GM12875 (cell line): ENCODE results near the gene FOXP1.

Source experiments
- H3K4me3 ChIP-seq: one replicate; pipeline ENCODE4 v1.5.1; 2011; ENCODE audit warnings: low read depth, low read length, control low read depth
- TF ChIP-seq, protein P1 (sequence below): IDR thresholded peaks from 2 replicates; pipeline ENCODE4 v1.5.1; 2011; ENCODE audit warnings: low read depth, mild to moderate bottlenecking, control low read depth, inconsistent platforms, low read length, moderate library complexity, borderline replicate concordance; ENCODE audit not compliant: insufficient read depth

FOXP1 gene

GRCh38 chr3:71175691-71176365 is 407.7 kb downstream of the FOXP1 start:
- TF ChIP-seq, protein P1, sequence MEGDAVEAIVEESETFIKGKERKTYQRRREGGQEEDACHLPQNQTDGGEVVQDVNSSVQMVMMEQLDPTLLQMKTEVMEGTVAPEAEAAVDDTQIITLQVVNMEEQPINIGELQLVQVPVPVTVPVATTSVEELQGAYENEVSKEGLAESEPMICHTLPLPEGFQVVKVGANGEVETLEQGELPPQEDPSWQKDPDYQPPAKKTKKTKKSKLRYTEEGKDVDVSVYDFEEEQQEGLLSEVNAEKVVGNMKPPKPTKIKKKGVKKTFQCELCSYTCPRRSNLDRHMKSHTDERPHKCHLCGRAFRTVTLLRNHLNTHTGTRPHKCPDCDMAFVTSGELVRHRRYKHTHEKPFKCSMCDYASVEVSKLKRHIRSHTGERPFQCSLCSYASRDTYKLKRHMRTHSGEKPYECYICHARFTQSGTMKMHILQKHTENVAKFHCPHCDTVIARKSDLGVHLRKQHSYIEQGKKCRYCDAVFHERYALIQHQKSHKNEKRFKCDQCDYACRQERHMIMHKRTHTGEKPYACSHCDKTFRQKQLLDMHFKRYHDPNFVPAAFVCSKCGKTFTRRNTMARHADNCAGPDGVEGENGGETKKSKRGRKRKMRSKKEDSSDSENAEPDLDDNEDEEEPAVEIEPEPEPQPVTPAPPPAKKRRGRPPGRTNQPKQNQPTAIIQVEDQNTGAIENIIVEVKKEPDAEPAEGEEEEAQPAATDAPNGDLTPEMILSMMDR: no peak
- no peak overlapping the region for H3K4me3 ChIP-seq

DNA sequence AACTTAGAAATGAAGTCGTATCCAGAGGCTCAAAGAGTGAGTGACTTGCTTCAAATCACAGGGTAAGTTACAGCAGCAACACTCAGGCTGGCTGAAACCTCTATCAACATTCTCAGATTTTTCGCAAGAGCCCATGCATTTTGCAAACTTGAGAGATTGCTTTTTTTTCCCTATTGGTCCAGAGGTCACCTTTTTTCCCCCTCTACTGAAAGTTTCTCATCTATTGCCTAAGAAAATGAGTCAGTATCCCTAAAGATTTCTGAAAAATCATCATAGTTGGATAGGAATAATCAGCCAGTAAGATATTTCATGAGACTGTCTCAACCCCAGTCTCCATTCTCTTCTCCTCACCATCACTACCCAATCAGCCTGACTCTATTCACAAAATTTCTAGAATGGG is 410.6 kb downstream of the FOXP1 start:
- no peak overlapping the region for H3K4me3 ChIP-seq
- TF ChIP-seq, protein P1: no peak

GRCh38 chr3:71172189-71172588 is 411.3 kb downstream of the FOXP1 start:
- no peak overlapping the region for H3K4me3 ChIP-seq
- TF ChIP-seq, protein P1: no peak

- no peak overlapping the region for H3K4me3 ChIP-seq
- TF ChIP-seq, protein P1: no peak
Measured at GRCh38 chr3:71171247-71171646, 412.3 kb downstream of the FOXP1 start.

GRCh38 chr3:71168880-71169411 is 414.6 kb downstream of the FOXP1 start:
- TF ChIP-seq, protein P1: no peak
- no peak overlapping the region for H3K4me3 ChIP-seq

DNA sequence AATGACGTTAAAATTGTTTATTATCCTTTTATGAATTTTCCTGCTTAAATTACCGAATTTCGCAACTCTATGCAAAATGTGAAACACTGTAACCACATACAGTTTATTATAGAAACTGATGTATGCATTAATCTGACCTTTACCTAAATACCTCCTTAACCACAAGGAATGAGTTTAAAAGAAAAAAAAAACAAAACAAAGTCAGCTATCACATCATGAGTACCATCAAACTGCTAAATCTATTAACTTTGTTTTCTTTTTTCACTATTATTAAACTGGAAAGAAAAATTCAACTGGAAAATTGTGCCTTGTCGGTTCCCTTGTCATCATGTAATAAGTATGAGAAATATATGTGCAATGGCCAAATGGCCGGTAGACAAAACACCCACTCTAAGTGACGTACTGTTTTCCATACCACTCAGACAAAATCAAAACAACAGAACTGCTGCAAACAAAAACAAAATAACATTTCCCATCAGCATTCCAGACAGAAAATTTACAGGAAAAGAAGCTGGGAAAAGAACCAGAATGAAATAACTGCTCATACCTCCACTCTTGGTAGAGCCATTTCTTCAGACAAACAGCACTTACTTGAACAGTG is 415.3 kb downstream of the FOXP1 start:
- no peak overlapping the region for H3K4me3 ChIP-seq
- TF ChIP-seq, protein P1: no peak
